HG02759 (cell line): ENCODE results near the gene SMC1A.

Experiments
- ATAC-seq: cut with Tn5 transposase; IDR thresholded peaks from one replicate; pipeline ENCODE4 v1.9.1; 2021; ENCODE audit warnings: mild to moderate bottlenecking, moderate library complexity; ENCODE audit not compliant: unreplicated experiment

The SMC1A gene

GRCh38 chrX:53354669-53355068, 67.8 kb downstream of the SMC1A start:
- no peak for ATAC-seq

GRCh38 chrX:53347948-53348347, 74.5 kb downstream of the SMC1A start:
- no peak for ATAC-seq

GRCh38 chrX:53340852-53341645, 81.4 kb downstream of the SMC1A start:
- no peak for ATAC-seq

GRCh38 chrX:53337101-53337500, 85.4 kb downstream of the SMC1A start:
- ATAC-seq, result no peak

GRCh38 chrX:53333853-53334252, 88.6 kb downstream of the SMC1A start:
- ATAC-seq, result no peak

GRCh38 chrX:53332204-53332603, 90.2 kb downstream of the SMC1A start:
- no peak for ATAC-seq

GRCh38 chrX:53330331-53330730, 92.1 kb downstream of the SMC1A start:
- no peak for ATAC-seq

GRCh38 chrX:53324803-53325202, 97.7 kb downstream of the SMC1A start:
- ATAC-seq, result no peak
